ENCODE results near the gene ZNF70. TPM values are rescaled to one million over a fixed set of nuclear protein-coding genes. Genes with fewer than 3 reads are reported as not detected.

Gene ZNF70
- total RNA-seq, 2 experiments from 2014 or later = 1.7 TPM

- no peak overlapping the region for H3K4me3 Mint-ChIP-seq
- no peaks in the 10 kb centered on the region for H3K27me3 Mint-ChIP-seq
- ATAC-seq = no peak
- POLR2A ChIA-PET = interaction anchor here (0.6 to 4.1 kb wide), 2 partner anchors 16 to 849 kb away, joined by 3 to 16 read pairs; no protein-coding TSS in a partner anchor
- peaks cover 59% of the 10 kb centered on the region for H3K36me3 Mint-ChIP-seq (ENCODE audit: low read depth)
- TF ChIP-seq, protein P1, sequence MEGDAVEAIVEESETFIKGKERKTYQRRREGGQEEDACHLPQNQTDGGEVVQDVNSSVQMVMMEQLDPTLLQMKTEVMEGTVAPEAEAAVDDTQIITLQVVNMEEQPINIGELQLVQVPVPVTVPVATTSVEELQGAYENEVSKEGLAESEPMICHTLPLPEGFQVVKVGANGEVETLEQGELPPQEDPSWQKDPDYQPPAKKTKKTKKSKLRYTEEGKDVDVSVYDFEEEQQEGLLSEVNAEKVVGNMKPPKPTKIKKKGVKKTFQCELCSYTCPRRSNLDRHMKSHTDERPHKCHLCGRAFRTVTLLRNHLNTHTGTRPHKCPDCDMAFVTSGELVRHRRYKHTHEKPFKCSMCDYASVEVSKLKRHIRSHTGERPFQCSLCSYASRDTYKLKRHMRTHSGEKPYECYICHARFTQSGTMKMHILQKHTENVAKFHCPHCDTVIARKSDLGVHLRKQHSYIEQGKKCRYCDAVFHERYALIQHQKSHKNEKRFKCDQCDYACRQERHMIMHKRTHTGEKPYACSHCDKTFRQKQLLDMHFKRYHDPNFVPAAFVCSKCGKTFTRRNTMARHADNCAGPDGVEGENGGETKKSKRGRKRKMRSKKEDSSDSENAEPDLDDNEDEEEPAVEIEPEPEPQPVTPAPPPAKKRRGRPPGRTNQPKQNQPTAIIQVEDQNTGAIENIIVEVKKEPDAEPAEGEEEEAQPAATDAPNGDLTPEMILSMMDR (IDR thresholded peaks at IDR 0.05) = no peak
- peaks cover 48% of the 10 kb centered on the region for H3K4me1 Mint-ChIP-seq (ENCODE audit: low read depth)
- CTCF ChIA-PET = no interaction called here
- no peaks in the 10 kb centered on the region for H3K9me3 Mint-ChIP-seq
- H3K27ac Mint-ChIP-seq = no peak overlapping the region
- DNase-seq = no peak
- intact Hi-C loops (cut with micrococcal nuclease) = no loop called here
These were observed 38.7 kb downstream of the ZNF70 start for GRCh38 chr22:23712256-23712655.

DNA sequence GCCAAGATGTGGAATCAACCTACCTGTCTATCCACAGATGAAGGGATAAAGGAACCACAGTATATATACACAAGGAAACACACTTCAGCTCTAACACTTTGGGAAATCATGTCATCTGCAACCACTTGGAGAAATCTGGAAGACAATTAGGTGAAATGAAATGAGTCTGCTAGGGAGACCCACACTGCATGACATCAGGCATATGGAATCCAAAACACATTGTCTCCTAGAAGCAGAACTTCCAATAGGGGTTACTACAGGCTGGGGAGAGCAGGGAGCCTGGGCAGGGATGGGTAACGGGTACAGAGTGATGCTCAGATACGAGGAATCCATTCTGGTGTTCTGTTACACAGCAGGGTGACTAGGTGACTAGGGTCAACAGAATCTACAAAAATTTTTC is 41.8 kb downstream of the ZNF70 start:
- Mint-ChIP-seq H3K4me3 (no peak overlapping the region), H3K4me1 (ENCODE audit: low read depth) (peaks cover 64% of the 10 kb centered on the region), H3K36me3 (ENCODE audit: low read depth) (peaks cover 83% of the 10 kb centered on the region), H3K27me3 (no peaks in the 10 kb centered on the region), H3K27ac (peak overlapping the region; percentile 19), H3K9me3 (no peaks in the 10 kb centered on the region)
- CTCF ChIA-PET = no interaction called here
- ATAC-seq = no peak
- TF ChIP-seq, protein P1 (IDR thresholded peaks at IDR 0.05) = no peak
- DNase-seq = no peak
- POLR2A ChIA-PET = interaction anchor here (0.7 kb wide), 1 partner anchor 12 kb away, joined by 3 read pairs; no protein-coding TSS in a partner anchor
- intact Hi-C loops (cut with micrococcal nuclease) = no loop called here

DNA sequence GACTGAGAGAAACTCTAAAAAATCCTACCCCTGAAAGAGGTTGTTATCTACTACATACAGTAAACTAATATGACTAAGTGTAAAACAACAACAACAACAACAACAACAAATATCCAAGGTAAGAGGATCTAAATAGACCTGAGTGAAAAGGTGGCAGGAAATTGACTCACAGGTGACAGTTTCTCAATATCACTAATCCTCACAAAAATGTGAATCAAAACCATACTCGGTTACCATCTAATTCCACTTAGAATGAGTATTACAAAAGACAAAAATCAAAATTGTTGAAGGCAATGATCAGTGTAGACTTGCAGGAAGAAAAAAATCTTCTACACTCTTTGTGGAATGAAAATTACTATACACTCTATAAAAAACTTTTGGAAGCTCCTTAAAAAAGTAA is 42.6 kb downstream of the ZNF70 start:
- H3K9me3 Mint-ChIP-seq = no peaks in the 10 kb centered on the region
- peak; percentile 50 for ATAC-seq

DNA sequence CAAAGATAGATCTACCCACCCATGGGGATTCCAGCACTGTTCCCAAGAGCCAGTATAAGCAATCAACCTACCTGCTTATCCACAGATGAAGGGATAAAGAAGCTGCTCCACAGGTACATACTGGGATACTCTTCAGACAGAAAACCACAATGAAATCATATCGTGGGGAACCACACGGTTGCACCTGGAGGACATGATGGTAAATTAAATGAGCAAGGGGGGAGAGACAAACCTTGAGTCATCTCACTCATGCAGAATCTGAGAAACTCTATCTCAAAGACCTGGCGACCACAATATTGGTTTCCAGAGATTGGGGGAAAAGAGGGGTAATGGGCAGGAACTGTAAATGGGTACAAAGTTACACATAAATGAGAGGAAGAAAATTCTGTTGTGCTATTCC is 45.6 kb downstream of the ZNF70 start:
- TF ChIP-seq, protein P1 (IDR thresholded peaks at IDR 0.05) = no peak
- POLR2A ChIA-PET = interaction anchor here (0.7 to 3.6 kb wide), 5 partner anchors 9 to 63 kb away, joined by 3 to 31 read pairs (median 3); no protein-coding TSS in a partner anchor
- CTCF ChIA-PET = no interaction called here
- Mint-ChIP-seq H3K27me3 (no peaks in the 10 kb centered on the region), H3K4me1 (ENCODE audit: low read depth) (peaks cover 89% of the 10 kb centered on the region), H3K9me3 (no peaks in the 10 kb centered on the region), H3K27ac (peak overlapping the region; percentile 91), H3K36me3 (ENCODE audit: low read depth) (peaks cover 96% of the 10 kb centered on the region), H3K4me3 (peak overlapping the region; percentile 10)
- ATAC-seq (peak; percentile 76), DNase-seq (peak; percentile 80)
- intact Hi-C loops (cut with micrococcal nuclease) = loop anchor here (1.0 kb wide), 1 partner anchor 9 kb away; no protein-coding TSS in a partner anchor

More for the DNA sequence above, 42.6 kb downstream of the ZNF70 start:
- ChIA-PET POLR2A (interaction anchor here (0.7 kb wide), 1 partner anchor 11 kb away, joined by 3 read pairs; no protein-coding TSS in a partner anchor), CTCF (no interaction called here)
- Mint-ChIP-seq H3K4me3 (no peak overlapping the region), H3K4me1 (ENCODE audit: low read depth) (peaks cover 66% of the 10 kb centered on the region), H3K36me3 (ENCODE audit: low read depth) (peaks cover 84% of the 10 kb centered on the region), H3K27me3 (no peaks in the 10 kb centered on the region), H3K27ac (peak overlapping the region; percentile 58)
- TF ChIP-seq, protein P1 (IDR thresholded peaks at IDR 0.05) = no peak
- intact Hi-C loops (cut with micrococcal nuclease) = no loop called here
- DNase-seq = no peak

GRCh38 chr22:23704829-23705228 is 46.1 kb downstream of the ZNF70 start:
- ChIA-PET POLR2A (interaction anchor here (1.3 to 3.6 kb wide), 2 partner anchors 8 to 12 kb away, joined by 9 to 31 read pairs; no protein-coding TSS in a partner anchor), CTCF (no interaction called here)
- peak; percentile 42 for ATAC-seq
- Mint-ChIP-seq H3K9me3 (peaks cover 3% of the 10 kb centered on the region), H3K4me3 (peak overlapping the region; percentile 10), H3K27ac (peak overlapping the region; percentile 91), H3K36me3 (ENCODE audit: low read depth) (peaks cover 96% of the 10 kb centered on the region), H3K27me3 (no peaks in the 10 kb centered on the region), H3K4me1 (ENCODE audit: low read depth) (peaks cover 88% of the 10 kb centered on the region)
- TF ChIP-seq, protein P1 (IDR thresholded peaks at IDR 0.05) = no peak
- DNase-seq = no peak
- intact Hi-C loops (cut with micrococcal nuclease) = loop anchor here (1.0 kb wide), 1 partner anchor 9 kb away; no protein-coding TSS in a partner anchor

Data from activated CD8-positive, alpha-beta T cell treated with anti-CD3 and anti-CD28 coated beads for 36 hours (primary cell).